A549 treated with CpdA at 1 μM for 4 hours (cell line): ENCODE results near the gene S100A9. TPM values are rescaled to one million over a fixed set of nuclear protein-coding genes. Genes with fewer than 3 reads are reported as not detected.

Experiments used
- total RNA-seq: library from RNA; stranded (reverse); fragments of 200-300 nt; extraction: Qiagen RNA extraction; gene quantifications from 5 replicates; pipeline ENCODE4 v1.2.3, GENCODE V29; 2022; ENCODE audit warnings: low read depth

The S100A9 gene
- total RNA-seq, result 0.59 to 1.1 TPM (median 0.65 TPM) in 3 of 5 replicates, not detected in the others

DNA sequence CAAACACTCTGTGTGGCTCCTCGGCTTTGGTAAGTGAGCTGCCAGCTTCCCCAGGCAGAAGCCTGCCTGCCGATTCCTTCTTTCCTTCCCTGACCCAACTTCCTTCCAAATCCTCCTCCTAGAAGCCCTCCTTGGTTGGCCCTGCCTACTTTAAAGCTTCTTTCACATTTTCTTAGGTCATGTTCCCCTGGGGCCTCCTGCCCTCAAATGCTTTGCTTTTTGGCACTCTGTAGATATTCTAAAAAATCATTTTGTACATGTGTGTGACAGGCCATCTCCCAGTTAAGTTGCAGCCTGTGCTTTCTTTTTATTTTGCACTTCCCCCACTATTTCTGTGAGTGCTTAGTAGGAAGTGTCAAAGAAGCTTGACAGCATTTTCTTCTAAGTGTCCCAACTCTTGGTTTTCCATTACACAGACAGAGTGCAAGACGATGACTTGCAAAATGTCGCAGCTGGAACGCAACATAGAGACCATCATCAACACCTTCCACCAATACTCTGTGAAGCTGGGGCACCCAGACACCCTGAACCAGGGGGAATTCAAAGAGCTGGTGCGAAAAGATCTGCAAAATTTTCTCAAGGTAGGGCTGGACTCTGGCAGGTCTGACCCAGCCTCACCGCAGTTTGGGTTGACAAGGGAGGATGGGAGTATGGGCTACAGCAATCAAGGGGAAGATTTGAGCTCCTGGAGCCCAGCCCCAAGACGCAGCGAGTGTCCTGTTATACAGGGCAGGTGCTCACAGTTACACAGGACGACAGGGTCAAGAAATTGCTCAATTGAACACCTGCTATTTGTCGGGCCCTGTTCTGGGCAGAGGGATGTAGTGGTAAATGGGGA lies at the start of gene S100A9:
Gene S100A9 (plus strand): TSS at position 2 of the 838 bp plus-strand sequence. CDS start 430 bp downstream, at position 432.

DNA sequence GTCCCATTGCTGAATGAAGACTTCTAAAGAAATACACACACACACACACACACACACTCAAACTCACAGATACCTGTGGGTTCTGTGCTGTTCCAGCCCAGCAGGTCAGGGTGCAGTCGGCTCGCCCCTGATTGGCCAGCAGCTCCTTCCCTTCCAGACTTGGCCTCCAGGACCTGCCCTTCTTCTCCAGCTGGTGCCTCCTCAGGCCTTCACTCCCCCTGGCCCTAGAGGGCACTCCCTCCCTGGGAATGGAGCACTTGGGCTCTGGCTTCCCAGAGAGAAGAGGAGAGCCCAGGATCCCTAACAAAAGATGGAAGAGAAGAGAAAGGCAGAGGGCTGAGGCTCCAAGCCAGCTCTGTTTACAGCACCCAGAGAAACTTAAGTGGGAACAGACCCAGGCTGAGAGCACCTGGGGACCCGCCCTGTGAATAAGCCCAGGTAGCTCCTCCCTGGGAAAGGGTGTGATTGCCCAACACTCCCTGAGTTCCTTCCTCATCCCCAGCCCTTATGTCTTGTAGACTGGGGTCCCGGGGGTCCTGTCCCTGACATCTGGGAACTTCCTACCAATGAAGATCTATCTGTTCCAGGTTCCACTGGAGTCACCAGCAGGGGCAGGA lies 45.0 kb upstream of the S100A9 start, which contains the start of gene PGLYRP3:
Gene PGLYRP3 (minus strand): TSS at position 383 of the 617 bp plus-strand sequence. CDS start 2,287 bp downstream, outside the sequence.

DNA sequence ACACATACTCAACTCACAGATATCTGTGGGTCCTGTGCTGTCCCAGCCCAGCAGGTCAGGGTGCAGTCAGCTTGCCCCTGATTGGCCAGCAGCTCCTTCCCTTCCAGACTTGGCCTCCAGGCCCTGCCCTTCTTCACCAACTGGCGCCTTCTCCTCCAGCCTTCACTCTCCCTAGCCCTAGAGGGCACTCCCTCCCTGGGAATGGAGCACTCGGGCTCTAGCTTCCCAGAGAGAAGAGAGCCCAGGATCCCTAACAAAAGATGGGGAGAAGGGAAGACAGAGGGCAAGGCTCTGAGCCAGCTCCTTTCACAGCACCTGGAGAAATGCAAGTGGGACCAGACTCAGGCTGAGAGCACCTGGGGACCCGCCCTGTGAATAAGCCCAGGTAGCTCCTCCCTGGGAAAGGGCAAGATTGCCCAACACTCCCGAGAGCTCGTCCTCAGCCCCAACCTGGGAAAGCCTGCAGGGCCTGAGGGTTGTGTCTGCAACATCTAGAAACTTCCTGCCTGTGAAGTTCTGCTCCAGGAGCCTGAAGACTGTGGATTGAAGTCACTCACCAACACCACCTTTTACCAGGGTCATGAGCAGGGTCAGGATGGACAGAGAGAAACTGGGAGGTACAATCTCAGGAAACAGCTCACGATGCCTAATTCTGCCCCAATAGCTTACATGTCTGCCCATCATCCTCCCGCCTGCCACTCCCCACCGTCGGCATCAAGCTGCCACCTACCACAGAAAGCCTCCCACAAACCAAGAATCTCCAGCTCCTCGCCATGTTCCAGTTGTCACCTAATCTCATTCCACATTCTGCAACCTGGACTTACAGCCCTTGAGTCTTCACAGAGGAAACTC lies 8.9 kb upstream of the S100A9 start, which contains the start of gene PGLYRP4:
Gene PGLYRP4 (minus strand): TSS at position 331 of the 852 bp plus-strand sequence. CDS start 909 bp downstream, outside the sequence.

DNA sequence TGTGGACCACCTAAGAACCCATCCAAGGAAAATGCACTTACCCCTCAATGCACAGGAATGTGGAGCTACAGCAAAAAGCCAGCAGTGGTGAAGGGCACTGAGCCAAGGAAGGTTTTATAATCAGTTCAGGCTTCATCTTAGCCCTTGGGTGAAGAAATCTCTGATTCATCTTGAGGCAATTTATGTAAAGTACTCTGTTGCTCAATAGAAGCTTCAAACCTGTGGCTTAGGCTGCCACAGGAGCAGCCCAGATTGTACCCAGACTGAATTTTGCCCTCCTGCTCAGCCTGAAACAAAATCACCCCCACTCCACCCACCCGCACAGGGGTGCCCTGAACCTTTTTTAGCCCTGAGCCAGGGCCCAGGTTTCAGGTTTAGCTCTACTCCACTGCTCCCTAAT lies 17.9 kb downstream of the S100A9 start, which contains the start of gene S100A12:
Gene S100A12 (minus strand): TSS at position 111 of the 400 bp plus-strand sequence. CDS start 1,029 bp downstream, outside the sequence.

DNA sequence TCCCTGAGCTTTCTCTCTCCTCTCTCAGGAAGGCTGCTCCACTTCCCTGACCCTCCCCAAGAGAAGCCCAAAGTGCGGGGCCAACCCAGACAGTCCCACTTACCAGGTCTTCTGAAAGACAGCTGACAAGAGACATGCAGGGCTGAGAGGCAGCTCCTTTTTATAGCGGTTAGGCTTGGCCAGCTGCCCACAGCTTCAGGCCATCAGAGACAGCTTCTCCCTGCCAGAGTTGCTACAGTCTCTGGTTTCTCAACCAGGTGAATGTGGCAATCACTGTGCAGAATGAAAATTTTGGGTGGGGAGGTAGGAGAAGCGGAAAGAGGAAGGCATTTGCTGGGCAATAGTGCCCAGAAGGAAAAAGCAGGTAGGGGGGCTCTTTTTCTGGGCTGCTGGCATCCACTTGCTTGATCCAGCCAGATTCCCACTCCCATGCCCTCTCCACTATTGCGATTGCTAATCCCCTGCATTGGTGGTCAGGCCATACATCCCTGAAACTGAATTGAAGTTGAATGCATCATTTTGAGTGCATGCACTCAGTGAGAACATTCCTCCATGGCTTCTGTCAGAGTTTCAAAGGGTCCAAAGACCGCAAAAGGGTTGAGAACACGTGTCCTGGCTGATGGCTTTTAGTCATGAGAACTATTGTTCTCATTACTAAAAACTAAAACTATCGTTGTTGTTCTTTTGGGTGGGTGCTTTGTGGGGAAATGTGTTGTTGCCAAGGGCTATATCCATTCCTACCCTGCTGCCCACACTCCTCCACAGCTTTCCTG lies 33.5 kb downstream of the S100A9 start, which contains the start of gene S100A8:
Gene S100A8 (minus strand): TSS at position 136 of the 773 bp plus-strand sequence. CDS start 538 bp downstream, outside the sequence.

Other genes with a start within 250 kb of the S100A9 start
- gene SPRR2F, start 244.3 kb upstream of the S100A9 start, total RNA-seq, result not detected in 5 replicates
- gene SPRR2G, start 207.0 kb upstream of the S100A9 start, total RNA-seq, result not detected in 5 replicates
- gene LELP1, start 154.4 kb upstream of the S100A9 start, total RNA-seq, result not detected in 5 replicates
- gene PRR9, start 140.3 kb upstream of the S100A9 start, total RNA-seq, result not detected in 5 replicates
- not detected in 5 replicates for gene LORICRIN, start 98.2 kb upstream of the S100A9 start, total RNA-seq
- gene PGLYRP3, start 44.9 kb upstream of the S100A9 start, total RNA-seq, result not detected in 5 replicates
- gene PGLYRP4, start 9.0 kb upstream of the S100A9 start, total RNA-seq, result not detected in 5 replicates
- not detected in 5 replicates for gene S100A12, start 17.8 kb downstream of the S100A9 start, total RNA-seq
- not detected in 5 replicates for gene S100A8, start 33.2 kb downstream of the S100A9 start, total RNA-seq
- not detected in 5 replicates for gene S100A7A, start 58.7 kb downstream of the S100A9 start, total RNA-seq
- gene S100A7, start 102.8 kb downstream of the S100A9 start, total RNA-seq, result not detected in 5 replicates
- gene S100A6, start 178.1 kb downstream of the S100A9 start, total RNA-seq, result 3,123 to 3,674 TPM (median 3,479 TPM) in 5 replicates
- 0.65 to 1.2 TPM (median 0.79 TPM) in 5 replicates for gene S100A5, start 183.1 kb downstream of the S100A9 start, total RNA-seq
- gene S100A4, start 188.0 kb downstream of the S100A9 start, total RNA-seq, result 1,624 to 1,839 TPM (median 1,665 TPM) in 5 replicates
- 88.7 to 106 TPM (median 92.8 TPM) in 5 replicates for gene S100A3, start 191.4 kb downstream of the S100A9 start, total RNA-seq
- 20.0 to 26.2 TPM (median 24.5 TPM) in 5 replicates for gene S100A2, start 208.0 kb downstream of the S100A9 start, total RNA-seq